ENCODE measurements around the gene RPS5. TPM values are rescaled to one million over a fixed set of nuclear protein-coding genes. Genes with fewer than 3 reads are reported as not detected.

RPS5 gene
- total and polyA plus RNA-seq, 9 of the 15 experiments (the other 6 are each of a cell fraction or from before 2014, with no cell fraction given), result 1,228 to 3,570 (median 2,484) TPM

DNA sequence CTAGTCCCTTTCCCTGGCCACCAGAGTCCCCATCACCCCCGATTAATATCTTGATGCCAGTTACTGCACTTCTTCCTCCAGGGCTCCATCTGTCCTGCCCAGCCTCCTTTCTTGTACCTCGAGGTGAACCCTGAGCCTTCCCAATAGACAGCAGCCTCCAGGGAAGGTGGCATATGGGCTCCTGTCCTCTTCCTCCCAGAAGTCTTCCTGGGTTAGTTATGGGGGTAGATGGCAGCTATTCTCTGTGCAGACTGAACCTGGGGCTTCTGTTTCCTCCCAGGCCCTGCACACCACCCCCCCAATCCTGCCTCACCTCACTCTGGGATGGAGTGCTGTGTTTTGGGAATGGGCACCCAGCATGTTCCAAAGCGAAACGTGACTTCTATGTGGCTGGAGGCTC is 11.0 kb downstream of the RPS5 start:
- Histone ChIP-seq H3K27me3 (ENCODE audit: control insufficient read depth in 2 of 2, insufficient read depth in 2 of 2, low read length in 2 of 2) (no peaks in the 10 kb centered on the region), H3K4me2 (ENCODE audit: insufficient read depth, low read length) (no peak overlapping the region), H3K9me1 (ENCODE audit: control insufficient read depth, insufficient read depth, low read length) (no peaks in the 10 kb centered on the region), H3K79me2 (ENCODE audit: control insufficient read depth, insufficient read depth, low read length) (peaks cover 23% of the 10 kb centered on the region), H3K4me3 (no peak overlapping the region), H3K4me1 (replicated peaks in 1 of 2; ENCODE audit: control insufficient read depth in 2 of 2, insufficient read depth in 2 of 2, low read length in 2 of 2) (peaks cover 21 to 76% of the 10 kb centered on the region in 2 experiments), H2AFZ (ENCODE audit: low read depth, low read length) (no peak overlapping the region), H3K9me3 (replicated peaks; ENCODE audit: control insufficient read depth, insufficient read depth, low read depth, low read length) (no peaks in the 10 kb centered on the region), H3K27ac (ENCODE audit: extremely low read depth, low read depth, low read length) (no peak overlapping the region), H4K20me1 (replicated peaks; ENCODE audit: control insufficient read depth, insufficient read depth, low read length) (peaks cover 11% of the 10 kb centered on the region; the same call in 1 of the 2 replicates), H3K9ac (ENCODE audit: insufficient read depth in 1 of 2, low read depth in 2 of 2, low read length in 2 of 2) (peak overlapping the region in 1 of 2 experiments; percentile 82; a peak in 1 of 4 replicates), H3K36me3 (ENCODE audit: control insufficient read depth, insufficient read depth, low read length) (peaks cover 26% of the 10 kb centered on the region)
- intact Hi-C loops (cut with micrococcal nuclease) (no loop called here), in situ Hi-C loops (cut with MboI) (no loop called here)
- ATAC-seq, result no peak
- no TSS peak for BruUV-seq (replicated peaks)
- 60% methylated on average over 4 of the region's 4 CpGs for WGBS (ENCODE audit: insufficient coverage, low coverage, missing lambda C conversion rate)
- DNase-seq (ENCODE audit: extremely low read depth in 1 of 4, low spot score in 3 of 4), result peak in 1 of 4 experiments; percentile 2
- ChIA-PET POLR2A (interaction anchor here (0.6 to 1.8 kb wide), 3 partner anchors 10 to 214 kb away, joined by 3 to 8 read pairs (median 3); no protein-coding TSS in a partner anchor), CTCF (ENCODE audit: low intra/inter-chr PET ratio) (no interaction called here)
- TF ChIP-seq ZNF717 (CRISPR knock-in tag; IDR thresholded peaks at IDR 0.05) (no peak), ZFP36 (IDR thresholded peaks at IDR 0.05; ENCODE audit: low read depth, low read length, partially characterized antibody) (peak; percentile 87)
- FAIRE-seq, result no peak

DNA sequence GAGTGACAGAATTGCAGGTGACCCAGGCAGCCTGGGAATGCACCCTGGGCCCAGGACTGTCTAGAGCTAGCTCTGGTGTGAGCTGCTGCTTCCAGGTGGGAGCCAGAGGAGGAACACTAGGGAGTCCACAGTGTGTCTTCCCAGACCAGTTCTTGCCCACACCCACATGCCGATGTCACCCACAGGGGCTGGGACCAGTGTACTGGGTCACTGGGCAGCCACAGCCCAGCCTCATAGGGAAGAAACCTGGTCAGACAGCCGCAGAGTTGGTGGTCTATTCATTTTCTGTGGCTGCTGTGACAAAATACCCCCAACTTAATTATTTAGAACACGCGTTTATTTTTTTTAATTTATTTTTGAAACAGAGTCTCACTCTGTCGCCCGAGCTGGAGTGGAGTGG is 11.5 kb downstream of the RPS5 start:
- in situ Hi-C loops (cut with MboI), result no loop called here
- intact Hi-C loops (cut with micrococcal nuclease), result no loop called here
- no peak overlapping the region for H2AFZ ChIP-seq (ENCODE audit: low read depth, low read length)
- FAIRE-seq (no peak), DNase-seq (ENCODE audit: extremely low read depth in 1 of 4, low spot score in 3 of 4) (peak in 1 of 4 experiments; percentile 2), ATAC-seq (no peak)
- H3K27ac ChIP-seq (ENCODE audit: extremely low read depth, low read depth, low read length), result no peak overlapping the region
- H3K9me3 ChIP-seq (replicated peaks; ENCODE audit: control insufficient read depth, insufficient read depth, low read depth, low read length), result no peaks in the 10 kb centered on the region
- no peak overlapping the region for H3K4me2 ChIP-seq (ENCODE audit: insufficient read depth, low read length)
- H3K4me3 ChIP-seq, result no peak overlapping the region
- POLR2A ChIA-PET, result interaction anchor here (0.6 to 1.8 kb wide), 3 partner anchors 11 to 215 kb away, joined by 3 to 8 read pairs (median 3); no protein-coding TSS in a partner anchor
- H3K9ac ChIP-seq (ENCODE audit: insufficient read depth in 1 of 2, low read depth in 2 of 2, low read length in 2 of 2), result peak overlapping the region in 1 of 2 experiments; percentile 82; a peak in 2 of 4 replicates
- peaks cover 9% of the 10 kb centered on the region; the same call in 1 of the 2 replicates for H4K20me1 ChIP-seq (replicated peaks; ENCODE audit: control insufficient read depth, insufficient read depth, low read length)
- WGBS (ENCODE audit: insufficient coverage, low coverage, missing lambda C conversion rate), result 87% methylated on average over 6 of the region's 6 CpGs
- H3K9me1 ChIP-seq (ENCODE audit: control insufficient read depth, insufficient read depth, low read length), result no peaks in the 10 kb centered on the region
- no peaks in the 10 kb centered on the region for H3K27me3 ChIP-seq (ENCODE audit: control insufficient read depth in 2 of 2, insufficient read depth in 2 of 2, low read length in 2 of 2)
- H3K36me3 ChIP-seq (ENCODE audit: control insufficient read depth, insufficient read depth, low read length), result peaks cover 22% of the 10 kb centered on the region
- no TSS peak for BruUV-seq (replicated peaks)
- CTCF ChIA-PET (ENCODE audit: low intra/inter-chr PET ratio), result no interaction called here
- peaks cover 24% of the 10 kb centered on the region for H3K79me2 ChIP-seq (ENCODE audit: control insufficient read depth, insufficient read depth, low read length)
- H3K4me1 ChIP-seq (replicated peaks in 1 of 2; ENCODE audit: control insufficient read depth in 2 of 2, insufficient read depth in 2 of 2, low read length in 2 of 2), result peaks cover 24 to 73% of the 10 kb centered on the region in 2 experiments
- TF ChIP-seq, protein P1, sequence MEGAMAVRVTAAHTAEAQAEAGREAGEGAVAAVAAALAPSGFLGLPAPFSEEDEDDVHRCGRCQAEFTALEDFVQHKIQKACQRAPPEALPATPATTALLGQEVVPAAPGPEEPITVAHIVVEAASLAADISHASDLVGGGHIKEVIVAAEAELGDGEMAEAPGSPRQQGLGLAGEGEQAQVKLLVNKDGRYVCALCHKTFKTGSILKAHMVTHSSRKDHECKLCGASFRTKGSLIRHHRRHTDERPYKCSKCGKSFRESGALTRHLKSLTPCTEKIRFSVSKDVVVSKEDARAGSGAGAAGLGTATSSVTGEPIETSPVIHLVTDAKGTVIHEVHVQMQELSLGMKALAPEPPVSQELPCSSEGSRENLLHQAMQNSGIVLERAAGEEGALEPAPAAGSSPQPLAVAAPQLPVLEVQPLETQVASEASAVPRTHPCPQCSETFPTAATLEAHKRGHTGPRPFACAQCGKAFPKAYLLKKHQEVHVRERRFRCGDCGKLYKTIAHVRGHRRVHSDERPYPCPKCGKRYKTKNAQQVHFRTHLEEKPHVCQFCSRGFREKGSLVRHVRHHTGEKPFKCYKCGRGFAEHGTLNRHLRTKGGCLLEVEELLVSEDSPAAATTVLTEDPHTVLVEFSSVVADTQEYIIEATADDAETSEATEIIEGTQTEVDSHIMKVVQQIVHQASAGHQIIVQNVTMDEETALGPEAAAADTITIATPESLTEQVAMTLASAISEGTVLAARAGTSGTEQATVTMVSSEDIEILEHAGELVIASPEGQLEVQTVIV (CRISPR knock-in tag; IDR thresholded peaks at IDR 0.05; ENCODE audit: borderline replicate concordance), result no peak
- TF ChIP-seq TAL1 (IDR thresholded peaks at IDR 0.05) (no peak), ZBTB17 (CRISPR knock-in tag; IDR thresholded peaks at IDR 0.05) (no peak), COPS2 (conservative IDR thresholded peaks at IDR 0.05) (no peak), POLR2AphosphoS2 (IDR thresholded peaks at IDR 0.05; ENCODE audit: low read length) (no peak), ZNF3 (CRISPR knock-in tag; IDR thresholded peaks at IDR 0.05) (no peak), ZNF124 (CRISPR knock-in tag; IDR thresholded peaks at IDR 0.05) (no peak), SMAD1 (IDR thresholded peaks at IDR 0.05; ENCODE audit: low read depth, low read length, partially characterized antibody) (no peak), SAP30 (IDR thresholded peaks at IDR 0.05; ENCODE audit: borderline replicate concordance, insufficient read depth, low read depth, low read length, poor library complexity, severe bottlenecking) (no peak), TAF9B (IDR thresholded peaks at IDR 0.05; ENCODE audit: partially characterized antibody) (no peak), USF1 (CRISPR knock-in tag; IDR thresholded peaks at IDR 0.05) (no peak)
- TF ChIP-seq, protein P2, sequence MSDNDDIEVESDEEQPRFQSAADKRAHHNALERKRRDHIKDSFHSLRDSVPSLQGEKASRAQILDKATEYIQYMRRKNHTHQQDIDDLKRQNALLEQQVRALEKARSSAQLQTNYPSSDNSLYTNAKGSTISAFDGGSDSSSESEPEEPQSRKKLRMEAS (CRISPR knock-in tag; IDR thresholded peaks at IDR 0.05), result no peak
